Lower leg skin (tissue), 4 donors: Measurements from ENCODE around the gene ZFHX3. TPM values are rescaled to one million over a fixed set of nuclear protein-coding genes. Genes with fewer than 3 reads are reported as not detected.
A peak's percentile ranks its signal among the peaks of the same experiment; 100 is the strongest.

Source experiments
- DNase-seq, 2 donors: peaks; one replicate each; pipeline ENCODE4 v3.0.0-alpha.2; 2019; ENCODE audit warnings: low spot score in 2 of 2
- H3K4me3 ChIP-seq: fragments of 200-600 bp; sonication (generic); 2 replicates; pipeline ENCODE4 v1.5.1; 2017; ENCODE audit warnings: mild to moderate bottlenecking, low read depth; ENCODE audit not compliant: poor library complexity, severe bottlenecking
- CTCF ChIP-seq, 3 donors: fragments of 450-650 bp; IDR thresholded peaks; one replicate each; pipeline ENCODE4 v1.5.1; 2016; ENCODE audit warnings: antibody characterized with exemption in 3 of 3, mild to moderate bottlenecking in 3 of 3, moderate library complexity in 2 of 3
- POLR2A ChIP-seq, 2 donors: fragments of 450-650 bp; IDR thresholded peaks; one replicate each; pipeline ENCODE4 v1.6.1; 2016 to 2017; ENCODE audit warnings: antibody characterized with exemption in 2 of 2, mild to moderate bottlenecking in 1 of 2, moderate library complexity in 1 of 2
- WGBS, 2 donors: methylation state at CpG; one replicate each; pipeline ENCODE4 v1.1.5; 2018; 5-methylcytosine and 5-hydroxymethylcytosine counted together
- intact Hi-C: fragments of 100-400 bp; cut with DNase I; formaldehyde crosslinking; loops from one replicate; pipeline ENCODE4 v1.15.0; 2023; ENCODE audit warnings: low total_unique reads
- total RNA-seq, 4 donors: library from RNA; depleted of rRNA; stranded (reverse); fragments of >200 nt; gene quantifications; one replicate each; pipeline ENCODE4 v1.1.0, GENCODE V29; 2016

ZFHX3 gene
- total RNA-seq, 4 donors from 2014 or later = 3.4 to 14.9 (median 10.0) TPM

DNA sequence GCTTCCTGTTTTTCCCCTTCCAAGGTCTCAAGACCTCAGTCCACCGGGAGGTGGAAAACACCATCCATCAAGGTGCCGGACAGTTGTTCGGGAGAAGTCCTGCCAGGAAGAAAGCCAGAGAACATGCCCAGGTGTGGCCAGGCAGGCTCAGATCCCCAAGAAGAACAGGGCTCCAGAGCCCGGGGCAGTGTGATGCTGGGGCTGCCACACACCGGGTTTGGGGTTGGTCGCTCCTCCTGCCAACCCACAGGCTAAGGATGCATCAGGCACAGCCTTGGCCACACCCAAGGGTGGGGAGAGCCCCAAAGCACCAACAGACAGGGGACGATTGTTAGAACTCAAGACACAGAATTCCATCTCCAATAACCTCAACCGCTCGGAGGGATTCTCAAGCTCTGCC is 19.7 kb downstream of the ZFHX3 start:
- no peak overlapping the region for H3K4me3 ChIP-seq
- WGBS, 2 donors = 40 to 56% methylated on average over 9 of the region's 9 CpGs
- no peak for TF ChIP-seq CTCF (IDR thresholded peaks at IDR 0.05)
- no peak for TF ChIP-seq POLR2A (IDR thresholded peaks at IDR 0.05)
- intact Hi-C loops = no loop called here
- DNase-seq = no peak

DNA sequence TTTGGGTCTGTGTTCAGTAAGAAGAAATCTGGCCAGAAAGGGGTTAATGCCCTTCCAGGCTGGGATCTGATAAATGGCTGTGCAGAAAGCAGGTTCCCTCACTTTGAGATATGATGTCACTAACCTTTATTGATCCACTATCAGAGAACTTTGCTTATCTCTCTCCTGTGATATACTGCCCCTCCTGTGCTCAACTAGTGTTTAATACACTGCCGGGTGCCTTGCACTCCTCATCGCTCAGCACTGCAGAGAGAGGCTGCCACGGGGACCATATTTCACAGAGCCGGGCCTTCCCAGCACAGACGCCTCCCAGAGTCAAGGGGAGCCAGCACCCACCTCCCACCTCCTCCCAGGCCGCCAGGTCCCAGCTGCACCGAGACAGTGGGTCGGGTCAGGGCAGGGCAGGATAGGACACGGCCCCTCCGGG is 20.2 kb downstream of the ZFHX3 start:
- H3K4me3 ChIP-seq = no peak overlapping the region
- TF ChIP-seq POLR2A (IDR thresholded peaks at IDR 0.05) (no peak), CTCF (IDR thresholded peaks at IDR 0.05) (no peak)
- 75 to 82% methylated on average over 10 of the region's 10 CpGs for WGBS, 2 donors
- intact Hi-C loops = no loop called here
- no peak for DNase-seq

GRCh38 chr16:73026754-73027684 is 20.9 kb downstream of the ZFHX3 start:
- intact Hi-C loops = no loop called here
- 89% methylated on average over 13 of the region's 13 CpGs for WGBS, 2 donors
- DNase-seq = peak in 1 of 2 donors; percentile 29
- TF ChIP-seq POLR2A (IDR thresholded peaks at IDR 0.05) (no peak), CTCF (IDR thresholded peaks at IDR 0.05) (no peak)
- H3K4me3 ChIP-seq = no peak overlapping the region

- DNase-seq = peak in 1 of 2 donors; percentile 20
- intact Hi-C loops = no loop called here
- TF ChIP-seq CTCF (IDR thresholded peaks at IDR 0.05) (no peak), POLR2A (IDR thresholded peaks at IDR 0.05) (no peak)
- no peak overlapping the region for H3K4me3 ChIP-seq
- WGBS, 2 donors = 58 to 71% methylated on average over 8 of the region's 8 CpGs
Observed at GRCh38 chr16:73025856-73026210, 22.1 kb downstream of the ZFHX3 start.

DNA sequence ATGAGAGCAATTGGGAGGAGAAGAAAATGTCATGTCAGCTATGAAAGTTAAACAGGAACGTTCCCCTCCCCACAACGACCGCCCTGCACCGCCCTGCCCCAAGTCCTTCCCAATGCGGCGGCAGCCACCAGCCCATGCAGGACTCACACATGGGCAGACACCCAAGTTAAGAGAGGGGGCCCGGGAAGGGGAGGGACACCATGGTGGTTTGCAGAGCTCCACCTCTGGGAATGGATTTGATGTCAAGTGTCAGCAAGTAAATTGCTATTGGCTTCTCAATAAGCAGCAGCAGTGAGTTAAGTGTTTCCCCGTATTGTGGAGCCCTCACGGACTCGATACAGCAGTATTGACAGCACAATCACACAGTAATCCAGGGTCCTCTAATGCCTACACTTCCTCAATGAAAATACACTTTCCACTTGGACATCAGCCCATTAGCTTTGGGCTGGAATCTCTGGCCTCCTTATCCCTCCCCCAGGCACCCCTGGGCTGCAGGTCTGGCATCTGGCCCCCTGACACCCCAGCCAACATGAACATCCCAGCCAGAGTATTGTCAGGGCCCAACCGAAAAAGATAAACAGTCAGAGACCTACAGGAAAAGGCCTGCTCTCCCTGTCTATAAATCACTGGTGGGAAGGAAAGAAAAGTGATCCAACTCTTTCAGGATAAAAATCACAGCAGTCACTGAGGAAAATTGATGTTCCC is 22.6 kb downstream of the ZFHX3 start:
- intact Hi-C loops = no loop called here
- 51 to 53% methylated on average over 11 of the region's 11 CpGs for whole genome bisulfite sequencing, 2 donors
- no peak for TF ChIP-seq POLR2A (IDR thresholded peaks at IDR 0.05)
- TF ChIP-seq CTCF (IDR thresholded peaks at IDR 0.05) = no peak
- no peak overlapping the region for H3K4me3 ChIP-seq
- peak in 1 of 2 donors; percentile 84 for DNase-seq
